SK-N-SH treated with all-trans-retinoic acid at 6 μM for 48 hours (cell line): ENCODE results near the gene RGS2.

ENCODE experiments used
- ISL1 ChIP-seq: fragments of 250-450 bp; sonication (Bioruptor Pico); IDR thresholded peaks from 2 replicates; pipeline ENCODE4 v2.1.2; 2022; ENCODE audit warnings: mild to moderate bottlenecking, moderate library complexity
- POU6F1 ChIP-seq: fragments of 250-450 bp; sonication (Bioruptor Pico); IDR thresholded peaks from 2 replicates; pipeline ENCODE4 v1.8.0; 2021; ENCODE audit warnings: low read depth, mild to moderate bottlenecking, moderate library complexity, borderline replicate concordance
- ZFP3 ChIP-seq: fragments of 250-450 bp; sonication (Bioruptor Pico); IDR thresholded peaks from 2 replicates; pipeline ENCODE4 v1.5.0; 2020; ENCODE audit warnings: mild to moderate bottlenecking, moderate library complexity
- ZFP30 ChIP-seq: fragments of 450-650 bp; formaldehyde crosslinking; IDR thresholded peaks from 2 replicates; pipeline ENCODE4 v1.5.0; 2022; ENCODE audit warnings: mild to moderate bottlenecking, moderate library complexity

- no peak for TF ChIP-seq POU6F1 (CRISPR knock-in tag)
- no peak for TF ChIP-seq ZFP3 (CRISPR knock-in tag)
- TF ChIP-seq ZFP30 (CRISPR knock-in tag): no peak
- TF ChIP-seq ISL1 (CRISPR knock-in tag): no peak
These were observed 22.3 kb upstream of the RGS2 start for GRCh38 chr1:192786576-192786975.
